Thymus (tissue), 11 donors: ENCODE data around the gene ZNF618. TPM values are rescaled to one million over a fixed set of nuclear protein-coding genes. Genes with fewer than 3 reads are reported as not detected.

Source experiments
- DNase-seq, 9 donors: peaks; one replicate each; pipeline ENCODE4 v3.0.0-alpha.2; 2013; ENCODE audit warnings: low spot score in 9 of 9, low read depth in 6 of 9, missing footprints in 1 of 9
- H3K27ac ChIP-seq, 2 donors: one replicate each; pipeline ENCODE4 v1.5.1; 2013; ENCODE audit warnings: control low read depth in 1 of 2, low read depth in 1 of 2, low read length in 1 of 2, mild to moderate bottlenecking in 1 of 2, moderate library complexity in 1 of 2
- H3K27me3 ChIP-seq, 2 donors: one replicate each; pipeline ENCODE4 v1.5.1; 2013; ENCODE audit warnings: low read length in 1 of 2; ENCODE audit not compliant: control insufficient read depth in 2 of 2, insufficient read depth in 1 of 2
- H3K36me3 ChIP-seq, 2 donors: one replicate each; pipeline ENCODE4 v1.5.1; 2013; ENCODE audit warnings: low read length in 1 of 2, mild to moderate bottlenecking in 1 of 2, moderate library complexity in 1 of 2; ENCODE audit not compliant: control insufficient read depth in 2 of 2, insufficient read depth in 2 of 2
- H3K4me1 ChIP-seq, 2 donors: one replicate each; pipeline ENCODE4 v1.5.1; 2013; ENCODE audit warnings: low read length in 2 of 2; ENCODE audit not compliant: control insufficient read depth in 2 of 2, insufficient read depth in 2 of 2
- H3K4me3 ChIP-seq, 2 donors: one replicate each; pipeline ENCODE4 v1.5.1; 2013; ENCODE audit warnings: low read length in 2 of 2, control low read depth in 1 of 2, mild to moderate bottlenecking in 1 of 2
- H3K9me3 ChIP-seq, 2 donors: one replicate each; pipeline ENCODE4 v1.5.1; 2013; ENCODE audit warnings: low read length in 1 of 2, mild to moderate bottlenecking in 1 of 2; ENCODE audit not compliant: control insufficient read depth in 2 of 2, insufficient read depth in 1 of 2
- WGBS: extraction: QIAGEN DNeasy Blood & Tissue Kit; methylation state at CpG from one replicate; pipeline ENCODE4 v1.1.7; 2013; 5-methylcytosine and 5-hydroxymethylcytosine counted together
- polyA plus RNA-seq: library from polyadenylated mRNA; stranded (reverse); fragments of 200-250 nt; gene quantifications from one replicate; pipeline ENCODE4 v1.2.3, GENCODE V29; 2013
- total RNA-seq: library from RNA; stranded (reverse); fragments of 120-200 nt; gene quantifications from one replicate; pipeline ENCODE4 v1.2.4, GENCODE V29; 2013
- donor health status: healthy.

Gene ZNF618
- total and polyA plus RNA-seq, 2 donors: 1.6 to 1.8 TPM

DNA sequence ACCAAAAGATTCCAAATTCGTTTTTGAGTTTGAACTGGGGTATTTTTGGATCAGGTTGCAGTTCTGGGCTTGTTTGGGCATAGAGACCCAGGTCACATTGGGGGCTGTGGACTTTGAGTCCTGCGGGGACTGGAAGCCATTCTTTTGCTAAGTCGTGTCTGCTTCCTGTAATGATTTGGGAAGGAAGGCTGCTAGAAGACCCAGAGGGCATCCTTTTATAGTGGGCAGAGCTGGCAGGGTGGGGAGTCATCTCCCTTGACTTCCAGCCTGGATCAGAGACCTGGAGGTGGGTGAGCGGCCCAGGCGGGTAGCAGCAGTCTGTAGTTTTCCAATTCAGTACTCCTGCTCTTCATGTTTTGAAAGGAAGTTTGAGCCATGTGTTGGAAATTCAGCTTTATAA lies 11.3 kb downstream of the ZNF618 start:
- peaks cover 9% of the 10 kb centered on the region in 2 donors for H3K4me1 ChIP-seq
- no peak overlapping the region for H3K27ac ChIP-seq
- H3K36me3 ChIP-seq: no peaks in the 10 kb centered on the region

DNA sequence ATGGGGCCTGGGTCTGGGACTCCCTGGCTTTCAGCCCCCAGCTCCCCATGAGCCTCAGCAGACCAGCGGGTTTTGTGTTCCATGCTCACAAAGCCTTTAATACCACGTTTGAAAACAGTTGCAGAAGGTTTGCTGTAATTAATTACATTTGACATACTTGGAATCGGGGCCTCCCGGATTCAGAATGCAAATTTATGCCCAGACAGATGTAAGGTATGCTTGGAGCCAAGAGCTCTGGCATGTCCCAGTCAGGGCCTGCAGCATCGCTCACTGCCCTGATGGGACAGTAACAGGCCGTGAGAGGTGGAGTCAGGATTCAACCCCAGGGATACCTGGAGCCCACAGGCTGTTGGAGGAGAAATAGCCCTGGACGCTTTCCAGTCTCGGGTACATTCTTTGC lies 12.2 kb downstream of the ZNF618 start:
- 95% methylated on average over 8 of the region's 8 CpGs for WGBS
- Histone ChIP-seq H3K4me3 (no peak overlapping the region), H3K4me1 (peaks cover 9% of the 10 kb centered on the region in 2 donors), H3K36me3 (no peaks in the 10 kb centered on the region), H3K9me3 (peaks cover 0 to 4% of the 10 kb centered on the region in 2 donors), H3K27ac (no peak overlapping the region), H3K27me3 (no peaks in the 10 kb centered on the region)
- DNase-seq: no peak

More for the DNA sequence above, 11.3 kb downstream of the ZNF618 start:
- no peak for DNase-seq
- no peaks in the 10 kb centered on the region for H3K27me3 ChIP-seq
- no peak overlapping the region for H3K4me3 ChIP-seq
- H3K9me3 ChIP-seq: peaks cover 0 to 4% of the 10 kb centered on the region in 2 donors
- 89% methylated on average over 5 of the region's 5 CpGs for WGBS

GRCh38 chr9:113888976-113889375 lies 12.9 kb downstream of the ZNF618 start:
- Histone ChIP-seq H3K4me1 (peaks cover 9% of the 10 kb centered on the region in 2 donors), H3K9me3 (peaks cover 0 to 4% of the 10 kb centered on the region in 2 donors), H3K36me3 (no peaks in the 10 kb centered on the region), H3K27me3 (no peaks in the 10 kb centered on the region), H3K4me3 (no peak overlapping the region), H3K27ac (no peak overlapping the region)
- DNase-seq: no peak
- 98% methylated on average over 4 of the region's 4 CpGs for WGBS

DNA sequence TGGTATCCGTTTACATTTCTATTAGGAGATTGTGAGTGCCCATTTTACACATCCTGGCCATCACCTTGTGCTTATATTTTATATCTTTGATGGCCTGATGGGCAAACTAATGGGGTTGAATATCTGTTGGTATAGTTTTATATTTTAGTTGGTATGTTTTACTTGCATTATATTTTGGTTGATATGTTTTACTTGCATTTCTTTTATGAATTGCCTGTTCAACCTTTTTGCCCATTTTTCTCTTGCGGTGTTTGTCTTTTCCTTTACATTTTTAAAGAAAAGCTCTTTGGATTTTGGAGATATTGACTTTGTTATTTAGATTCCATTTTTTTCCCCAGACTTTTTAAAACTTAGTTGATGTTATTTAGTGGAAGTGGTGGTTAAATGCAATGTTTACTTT lies 14.6 kb downstream of the ZNF618 start:
- H3K27me3 ChIP-seq: no peaks in the 10 kb centered on the region
- peaks cover 0 to 4% of the 10 kb centered on the region in 2 donors for H3K9me3 ChIP-seq
- no peaks in the 10 kb centered on the region for H3K36me3 ChIP-seq
- H3K4me3 ChIP-seq: no peak overlapping the region
- no peak for DNase-seq
- H3K4me1 ChIP-seq: peaks cover 7 to 9% of the 10 kb centered on the region in 2 donors
- WGBS: 98% methylated on average over 2 of the region's 2 CpGs
- no peak overlapping the region for H3K27ac ChIP-seq

GRCh38 chr9:113892861-113893491 lies 16.9 kb downstream of the ZNF618 start:
- H3K4me1 ChIP-seq: peaks cover 0 to 3% of the 10 kb centered on the region in 2 donors
- no peak for DNase-seq
- H3K36me3 ChIP-seq: no peaks in the 10 kb centered on the region
- no peaks in the 10 kb centered on the region for H3K27me3 ChIP-seq
- WGBS: 97% methylated on average over 6 of the region's 6 CpGs
- H3K27ac ChIP-seq: no peak overlapping the region
- peaks cover 0 to 4% of the 10 kb centered on the region in 2 donors for H3K9me3 ChIP-seq
- H3K4me3 ChIP-seq: no peak overlapping the region

GRCh38 chr9:113894166-113894565 lies 18.1 kb downstream of the ZNF618 start:
- DNase-seq: no peak
- H3K9me3 ChIP-seq: peaks cover 0 to 2% of the 10 kb centered on the region in 2 donors
- H3K36me3 ChIP-seq: no peaks in the 10 kb centered on the region
- no peak overlapping the region for H3K27ac ChIP-seq
- no peaks in the 10 kb centered on the region for H3K4me1 ChIP-seq
- H3K27me3 ChIP-seq: no peaks in the 10 kb centered on the region
- H3K4me3 ChIP-seq: no peak overlapping the region
- 99% methylated on average over 1 of the region's 1 CpG for WGBS

- H3K4me1 ChIP-seq: no peaks in the 10 kb centered on the region
- H3K36me3 ChIP-seq: no peaks in the 10 kb centered on the region
- H3K27me3 ChIP-seq: no peaks in the 10 kb centered on the region
- no peaks in the 10 kb centered on the region for H3K9me3 ChIP-seq
- no peak overlapping the region for H3K4me3 ChIP-seq
- WGBS: 99% methylated on average over 3 of the region's 3 CpGs
- H3K27ac ChIP-seq: no peak overlapping the region
- no peak for DNase-seq
These were observed 19.4 kb downstream of the ZNF618 start for GRCh38 chr9:113895526-113895925.

DNA sequence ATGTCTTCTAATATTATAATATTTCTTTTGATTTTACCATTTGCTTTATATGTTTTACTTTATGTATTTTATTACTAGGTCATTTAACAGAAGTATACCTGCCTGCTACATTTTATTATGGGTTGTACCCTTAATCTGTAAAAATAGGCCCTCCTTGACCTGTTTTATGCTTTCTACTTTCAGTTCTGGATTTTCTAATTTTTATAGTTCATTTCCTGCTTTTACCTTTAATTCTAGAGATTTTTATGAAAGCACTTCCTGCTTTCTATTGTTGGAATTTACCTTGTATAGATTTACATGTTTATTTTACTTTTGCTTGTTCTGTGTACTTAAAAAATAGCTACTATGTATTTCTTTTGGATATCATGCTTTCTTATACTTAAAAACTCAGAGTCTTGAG lies 20.6 kb downstream of the ZNF618 start:
- no peak overlapping the region for H3K27ac ChIP-seq
- no peaks in the 10 kb centered on the region for H3K27me3 ChIP-seq
- H3K4me1 ChIP-seq: no peaks in the 10 kb centered on the region
- H3K9me3 ChIP-seq: no peaks in the 10 kb centered on the region
- no peaks in the 10 kb centered on the region for H3K36me3 ChIP-seq
- no peak for DNase-seq
- no peak overlapping the region for H3K4me3 ChIP-seq

GRCh38 chr9:113898151-113898550 lies 22.0 kb downstream of the ZNF618 start:
- no peak overlapping the region for H3K4me3 ChIP-seq
- no peaks in the 10 kb centered on the region for H3K4me1 ChIP-seq
- 85% methylated on average over 3 of the region's 3 CpGs for WGBS
- DNase-seq: no peak
- no peak overlapping the region for H3K27ac ChIP-seq
- H3K9me3 ChIP-seq: no peaks in the 10 kb centered on the region
- H3K36me3 ChIP-seq: no peaks in the 10 kb centered on the region
- no peaks in the 10 kb centered on the region for H3K27me3 ChIP-seq
